Activated CD4-positive, CD25-positive, alpha-beta regulatory T cell treated with anti-CD3 and anti-CD28 coated beads, Interleukin-2, amount 50 U/mL, for 16 hours (primary cell): Measurements from ENCODE around the gene LOXHD1.

ENCODE experiments used
- DNase-seq: peaks from one replicate; pipeline ENCODE4 v3.0.0-alpha.2; 2020; ENCODE audit warnings: low read depth, low spot score

LOXHD1 gene

GRCh38 chr18:46577546-46577945, 79.5 kb downstream of the LOXHD1 start:
- no peak for DNase-seq

GRCh38 chr18:46575851-46576250, 81.2 kb downstream of the LOXHD1 start:
- no peak for DNase-seq

DNA sequence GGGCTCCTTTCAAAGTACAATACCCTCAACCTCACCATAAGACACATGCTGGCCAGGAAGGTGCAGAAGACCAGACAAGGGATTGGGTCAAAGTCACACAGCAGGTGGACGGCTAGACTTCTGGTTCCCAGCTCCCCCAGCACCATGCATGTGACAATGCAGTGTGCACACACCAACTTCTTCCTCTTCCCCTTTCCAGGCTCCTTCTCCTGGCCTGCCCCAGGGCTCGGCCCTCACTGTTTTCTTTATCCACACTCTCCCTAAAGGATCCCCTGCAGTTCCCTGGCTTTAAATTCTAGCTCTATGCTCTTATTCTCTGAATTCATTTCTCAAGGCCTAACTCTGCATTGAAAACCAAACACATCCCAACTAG, 82.3 kb downstream of the LOXHD1 start:
- no peak for DNase-seq

DNA sequence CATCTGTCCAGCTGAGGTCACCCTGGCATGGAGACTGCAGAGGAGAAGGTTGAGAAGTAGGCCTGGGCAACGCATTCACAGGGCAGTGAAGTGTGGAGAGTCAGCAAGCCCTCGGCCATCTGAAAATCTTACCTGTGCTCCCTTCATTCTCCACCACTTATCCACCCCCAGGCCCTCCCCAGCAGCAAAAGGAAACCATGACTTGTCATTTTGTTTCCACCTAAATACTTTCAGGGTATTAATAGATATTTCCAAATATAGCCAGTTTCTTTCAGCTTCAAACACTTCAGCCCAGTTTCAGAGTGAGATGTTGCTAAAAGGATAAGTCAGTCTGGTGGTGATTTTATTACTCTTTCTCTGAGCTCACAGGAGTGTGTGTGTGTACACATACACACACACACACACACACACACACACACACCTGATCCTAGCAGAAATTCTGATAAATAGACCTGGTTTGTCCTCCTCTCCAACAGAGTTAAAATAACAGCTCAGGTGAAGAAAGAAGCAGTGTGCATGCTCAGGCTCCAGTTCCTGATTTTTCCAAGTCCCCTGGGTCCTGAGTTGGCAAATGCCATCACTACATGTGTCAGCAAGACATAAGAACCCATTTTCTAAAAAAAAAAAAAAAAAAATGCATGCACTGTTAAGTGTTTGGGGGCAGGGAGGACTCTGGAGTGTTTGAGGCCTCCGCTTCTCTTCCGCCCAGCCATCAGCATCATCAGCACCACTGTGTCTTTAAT, 82.8 kb downstream of the LOXHD1 start:
- DNase-seq, result no peak

- no peak for DNase-seq
Observed at GRCh38 chr18:46573156-46573555, 83.9 kb downstream of the LOXHD1 start.

DNA sequence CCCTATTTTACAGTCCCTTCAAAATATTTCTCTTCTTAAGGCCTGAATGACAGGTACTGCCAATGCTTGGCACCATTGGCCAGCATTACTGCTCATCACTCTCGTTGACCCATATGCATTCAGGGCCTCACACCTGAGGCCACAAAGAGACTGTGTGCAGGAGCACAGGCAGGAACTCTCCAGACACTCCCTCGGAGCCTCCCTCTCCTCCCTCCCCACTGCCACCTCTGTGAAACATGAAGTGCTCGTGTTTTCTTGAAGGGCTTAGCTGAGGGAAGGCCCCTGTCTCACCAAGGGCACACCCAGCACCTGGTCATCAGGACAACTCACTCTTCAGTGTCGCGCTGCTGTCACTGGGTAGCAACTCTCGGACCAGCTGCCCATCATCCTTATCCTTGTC, 85.3 kb downstream of the LOXHD1 start:
- no peak for DNase-seq

DNA sequence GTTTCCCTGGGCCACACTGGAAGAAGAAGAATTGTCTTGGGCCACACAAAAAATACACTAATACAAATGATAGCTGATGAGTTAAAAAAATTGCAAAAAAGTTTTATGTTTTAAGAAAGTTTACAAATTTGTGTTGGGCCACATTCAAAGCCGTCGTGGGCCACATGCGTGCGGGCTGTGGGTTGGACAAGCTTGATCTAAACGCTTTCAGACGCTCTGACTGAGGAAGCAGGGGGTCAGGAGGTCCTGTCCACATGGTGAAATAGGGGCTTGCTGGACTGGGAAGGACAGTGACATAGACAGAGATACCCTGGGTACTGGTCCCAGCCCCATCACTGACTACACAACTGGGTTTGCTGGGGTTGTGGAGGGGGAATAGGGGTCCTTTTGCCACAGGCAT, 86.4 kb downstream of the LOXHD1 start:
- no peak for DNase-seq

DNA sequence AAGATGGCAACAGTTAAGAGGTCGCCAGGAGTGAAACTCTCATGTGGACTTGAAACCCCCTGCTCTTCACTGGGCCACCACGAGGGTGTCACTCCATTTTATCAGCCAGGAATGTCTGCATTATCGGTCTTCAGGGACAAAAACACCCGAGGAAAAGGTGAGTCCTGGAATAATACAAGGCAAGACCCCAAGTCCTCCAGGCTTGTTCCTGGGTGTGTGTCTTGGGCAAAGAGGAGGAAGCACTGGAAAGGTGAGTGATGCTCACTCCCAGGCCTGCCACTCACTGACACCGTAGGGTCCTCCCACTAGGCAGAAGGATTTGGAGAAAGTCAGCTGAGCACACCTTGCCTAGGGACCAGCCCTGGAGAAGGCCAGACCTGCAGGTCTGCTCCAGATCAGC, 86.9 kb downstream of the LOXHD1 start:
- DNase-seq, result no peak

- no peak for DNase-seq
Observed at GRCh38 chr18:46569211-46569610, 87.8 kb downstream of the LOXHD1 start.

GRCh38 chr18:46567196-46567595, 89.8 kb downstream of the LOXHD1 start:
- no peak for DNase-seq

DNA sequence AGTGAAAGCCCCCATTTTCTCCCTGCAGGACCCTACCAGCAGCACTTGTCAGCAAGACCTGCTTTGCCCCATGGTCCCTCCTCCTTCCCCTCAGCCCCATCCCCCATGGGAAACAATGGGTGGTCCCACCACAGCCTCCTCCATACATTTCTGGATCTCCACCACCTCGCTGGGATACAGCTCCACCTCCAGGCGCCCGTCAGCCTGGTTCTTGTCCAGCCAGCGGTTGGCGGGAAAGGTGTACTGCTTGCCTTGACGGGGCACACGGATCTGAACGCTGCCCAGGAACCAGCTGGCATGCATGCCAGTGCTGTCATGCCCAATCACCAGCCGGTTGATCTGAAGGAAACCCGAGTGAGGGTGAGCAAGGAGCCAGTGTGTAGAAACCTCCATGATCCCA, 90.9 kb downstream of the LOXHD1 start:
- DNase-seq, result no peak

DNA sequence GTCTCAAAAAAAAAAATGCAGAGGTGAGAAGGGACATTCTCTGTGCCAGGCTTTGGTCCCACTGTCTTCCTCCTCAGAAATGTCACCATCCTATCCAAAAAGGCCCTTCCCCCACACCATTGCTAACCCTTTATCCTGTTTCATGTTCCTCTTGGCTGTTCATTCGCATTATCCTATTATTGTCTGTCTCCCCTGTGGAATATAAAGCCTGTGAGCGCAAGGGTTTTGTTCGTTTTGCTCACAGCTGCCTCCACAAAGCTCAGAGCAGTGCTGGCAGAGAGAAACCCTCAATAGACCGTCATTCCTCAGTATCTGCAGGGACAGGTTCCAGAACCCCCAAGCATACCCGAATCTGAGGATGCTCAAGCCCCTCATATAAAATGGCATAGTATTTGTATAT, 91.8 kb downstream of the LOXHD1 start:
- DNase-seq, result no peak

GRCh38 chr18:46563317-46563716, 93.7 kb downstream of the LOXHD1 start:
- DNase-seq, result no peak

DNA sequence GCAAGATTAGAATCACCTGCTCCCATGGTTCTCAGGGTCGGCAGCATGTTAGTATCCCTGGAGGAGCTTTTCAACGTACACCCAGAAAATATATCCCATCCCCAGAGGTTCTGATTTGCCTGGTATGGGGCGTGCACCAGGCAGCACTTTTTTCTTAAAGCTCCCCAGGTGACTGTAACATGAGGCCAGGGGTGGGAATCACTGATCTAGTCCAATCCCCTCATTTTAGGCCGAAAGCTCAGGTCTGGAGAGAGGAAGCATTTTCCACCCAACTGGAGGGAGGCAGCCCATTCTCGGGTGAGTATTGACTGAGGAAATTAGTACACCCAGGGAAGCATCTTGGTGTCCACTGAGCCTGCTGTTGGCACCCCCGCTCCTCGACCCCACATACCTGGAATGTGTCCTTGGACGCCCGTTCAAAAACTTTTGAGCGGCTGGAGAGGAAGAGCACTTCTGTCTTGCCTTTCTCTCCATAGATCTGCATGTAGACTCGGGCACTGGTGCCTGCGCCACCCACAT, 94.3 kb downstream of the LOXHD1 start:
- no peak for DNase-seq

DNA sequence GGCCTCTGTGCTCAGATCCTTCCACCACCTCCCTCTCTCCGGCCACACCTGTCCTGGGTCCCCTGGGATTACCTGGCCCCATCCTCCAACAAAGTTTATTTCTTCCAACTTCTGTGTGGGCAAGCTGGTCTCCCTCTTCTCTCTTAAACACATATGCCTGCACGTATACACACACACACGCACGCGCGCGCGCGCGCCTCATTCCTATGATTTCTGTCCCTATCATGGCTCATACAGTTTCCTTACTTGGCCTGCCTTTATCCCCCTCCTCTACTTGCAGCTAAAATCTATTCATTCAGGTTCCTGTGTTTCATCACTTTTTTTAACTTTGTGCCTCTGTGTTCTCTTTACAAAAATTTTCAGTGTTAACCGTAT, 96.4 kb downstream of the LOXHD1 start:
- DNase-seq, result no peak

DNA sequence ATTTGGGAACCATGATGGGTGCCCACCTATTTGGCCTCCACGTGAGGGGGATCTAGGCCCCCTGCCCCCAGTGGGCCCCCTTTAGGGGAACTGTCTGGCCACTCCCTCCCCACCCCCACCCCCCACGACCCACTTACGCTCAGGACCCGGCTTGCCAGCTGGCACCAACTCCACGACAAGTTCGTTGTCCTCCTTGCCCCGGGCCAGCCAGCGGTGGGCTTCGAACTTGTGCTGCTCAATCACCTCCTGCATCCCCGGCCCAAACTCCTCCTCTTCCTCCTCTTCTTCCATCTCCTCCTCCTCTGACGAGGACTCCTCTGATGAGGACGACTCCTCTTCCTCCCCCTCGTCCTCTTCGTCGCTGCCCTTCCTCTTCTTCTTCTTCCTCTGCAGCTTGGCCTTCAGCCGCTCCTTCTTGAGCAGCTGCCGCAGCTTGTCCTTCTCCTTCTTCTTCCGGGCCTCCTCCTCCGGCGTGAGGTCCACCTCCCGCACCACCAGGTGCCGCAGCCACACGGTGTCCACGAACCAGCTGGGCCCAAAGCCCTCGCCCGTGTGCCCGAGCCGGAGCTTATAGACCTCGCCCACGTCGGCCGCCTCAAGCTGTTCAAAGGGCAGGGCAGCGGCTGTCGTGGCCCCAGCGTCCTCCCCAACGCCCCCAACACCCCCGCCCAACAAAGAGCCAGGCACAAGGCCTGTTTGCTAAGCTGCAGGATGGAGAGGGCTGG, 96.9 kb downstream of the LOXHD1 start:
- no peak for DNase-seq

GRCh38 chr18:46559296-46559695, 97.7 kb downstream of the LOXHD1 start:
- DNase-seq, result no peak

- DNase-seq, result no peak
Observed at GRCh38 chr18:46556590-46557206, 100.3 kb downstream of the LOXHD1 start.

DNA sequence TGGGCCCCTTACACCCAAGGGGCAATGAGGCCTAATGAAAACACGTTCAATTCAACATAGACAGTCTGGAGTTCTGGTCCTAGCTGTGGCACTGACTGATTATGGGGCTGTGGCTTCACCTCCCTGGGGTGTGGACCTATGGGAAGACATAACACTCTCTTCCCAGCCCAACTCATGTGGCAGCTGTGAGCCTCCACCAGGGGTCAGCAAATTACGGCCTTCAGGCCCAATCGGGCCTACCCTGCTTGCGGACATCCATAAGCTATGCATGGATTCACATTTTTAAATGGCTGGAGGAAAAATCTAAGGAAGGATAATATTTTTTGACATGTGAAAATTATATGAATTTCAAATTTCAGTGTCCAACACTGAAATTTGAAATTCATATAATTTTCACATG, 101.3 kb downstream of the LOXHD1 start:
- DNase-seq, result no peak

DNA sequence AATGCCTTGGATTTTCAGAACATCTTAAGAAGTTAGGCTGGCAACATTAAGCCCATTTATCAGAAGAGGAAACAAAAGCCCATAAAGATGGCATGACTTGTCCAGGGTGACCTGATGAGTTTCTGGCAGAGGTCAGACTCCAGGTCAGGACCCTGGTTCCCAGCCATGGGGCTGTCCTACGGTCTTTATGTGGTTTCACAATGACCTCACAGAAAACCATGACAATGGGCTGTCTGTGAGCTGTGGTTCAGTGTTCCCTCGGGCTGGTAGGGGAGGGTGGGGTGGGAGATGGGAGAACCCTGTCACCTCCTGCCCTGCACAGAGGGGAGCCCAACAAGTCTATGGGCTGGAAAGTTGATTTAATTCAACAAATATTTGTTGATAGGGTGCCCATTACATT, 101.8 kb downstream of the LOXHD1 start:
- DNase-seq, result no peak

- DNase-seq, result no peak
Observed at GRCh38 chr18:46554406-46555080, 102.5 kb downstream of the LOXHD1 start.

- no peak for DNase-seq
Observed at GRCh38 chr18:46550609-46551008, 106.4 kb downstream of the LOXHD1 start.
